Small intestine (tissue), 7 donors: ENCODE results near the gene CPNE8. TPM values are rescaled to one million over a fixed set of nuclear protein-coding genes. Genes with fewer than 3 reads are reported as not detected.

Source experiments
- DNase-seq, 2 donors: peaks; one replicate each; pipeline versions ENCODE4 v3.0.0 to v3.0.0-alpha.2; 2013
- FAIRE-seq: peaks from 2 replicates; lab custom pipeline; 2012; peaks lifted over from hg19 to GRCh38; lab: Jason Lieb, UNC
- H3K27ac ChIP-seq, 3 donors: one replicate each; pipeline ENCODE4 v1.5.1; 2013; ENCODE audit warnings: low read length in 2 of 3, mild to moderate bottlenecking in 2 of 3, control low read depth in 1 of 3, inconsistent platforms in 1 of 3, low read depth in 1 of 3, moderate library complexity in 1 of 3
- H3K27me3 ChIP-seq, 3 donors: one replicate each; pipeline ENCODE4 v1.6.1; 2013; ENCODE audit warnings: low read length in 3 of 3, inconsistent platforms in 1 of 3; ENCODE audit not compliant: control insufficient read depth in 3 of 3, insufficient read depth in 3 of 3
- H3K36me3 ChIP-seq, 3 donors: one replicate each; pipeline ENCODE4 v1.6.1; 2013; ENCODE audit warnings: low read length in 3 of 3, inconsistent platforms in 1 of 3, low read depth in 1 of 3, mild to moderate bottlenecking in 1 of 3, moderate library complexity in 1 of 3; ENCODE audit not compliant: control insufficient read depth in 3 of 3, insufficient read depth in 2 of 3
- H3K4me1 ChIP-seq, 3 donors: one replicate each; pipeline ENCODE4 v1.6.1; 2013; ENCODE audit warnings: low read length in 2 of 3, inconsistent platforms in 1 of 3, low read depth in 1 of 3, mild to moderate bottlenecking in 1 of 3, moderate library complexity in 1 of 3; ENCODE audit not compliant: control insufficient read depth in 3 of 3, insufficient read depth in 2 of 3
- H3K4me3 ChIP-seq, 3 donors: one replicate each; pipeline ENCODE4 v1.5.1; 2013; ENCODE audit warnings: low read length in 3 of 3, control low read depth in 1 of 3, inconsistent platforms in 1 of 3, low read depth in 1 of 3, mild to moderate bottlenecking in 1 of 3, moderate library complexity in 1 of 3
- H3K9me3 ChIP-seq, 2 donors: one replicate each; pipeline ENCODE4 v1.6.1; 2013; ENCODE audit warnings: low read depth in 1 of 2, low read length in 1 of 2; ENCODE audit not compliant: control insufficient read depth in 2 of 2, insufficient read depth in 1 of 2
- WGBS, 3 donors: extraction: QIAGEN DNeasy Blood & Tissue Kit; methylation state at CpG; one replicate each; pipeline ENCODE4 v1.1.7; 2013; 5-methylcytosine and 5-hydroxymethylcytosine counted together
- polyA plus RNA-seq, 4 donors: library from polyadenylated mRNA; stranded (reverse) in 3 of 4; unstranded in 1 of 4; fragments of 200-250 nt in 3 of 4; fragments of 120-200 nt in 1 of 4; gene quantifications; one replicate each; pipeline versions ENCODE4 v1.2.1 to v1.2.3, GENCODE V29; 2013
- donor health status: healthy with polysubstance abuse.
- donor health status: control.
- donor health status: control.
- donor health status: Bipolar disorder and iron deficiency.
- donor health status: healthy.

CPNE8 gene
- polyA plus RNA-seq, 4 donors: 0.22 to 8.4 (median 3.1) TPM

GRCh38 chr12:38875586-38876228, 29.7 kb downstream of the CPNE8 start:
- Histone ChIP-seq H3K36me3 (no peaks in the 10 kb centered on the region), H3K9me3 (peaks cover 0 to 4% of the 10 kb centered on the region in 2 donors), H3K4me1 (no peaks in the 10 kb centered on the region), H3K27me3 (no peaks in the 10 kb centered on the region), H3K4me3 (no peak overlapping the region), H3K27ac (no peak overlapping the region)
- WGBS, 3 donors: 73 to 85% (median 78%) methylated on average over 3 of the region's 3 CpGs
- DNase-seq (no peak), FAIRE-seq (no peak)

GRCh38 chr12:38872561-38872960, 32.8 kb downstream of the CPNE8 start:
- Histone ChIP-seq H3K27ac (no peak overlapping the region), H3K9me3 (no peaks in the 10 kb centered on the region), H3K4me1 (no peaks in the 10 kb centered on the region), H3K27me3 (no peaks in the 10 kb centered on the region), H3K4me3 (no peak overlapping the region), H3K36me3 (no peaks in the 10 kb centered on the region)
- peak; percentile 19 for FAIRE-seq
- no peak for DNase-seq

- FAIRE-seq (no peak), DNase-seq (no peak)
- Histone ChIP-seq H3K27me3 (no peaks in the 10 kb centered on the region), H3K27ac (no peak overlapping the region), H3K4me1 (no peaks in the 10 kb centered on the region), H3K36me3 (no peaks in the 10 kb centered on the region), H3K9me3 (no peaks in the 10 kb centered on the region), H3K4me3 (no peak overlapping the region)
- 75 to 85% (median 75%) methylated on average over 2 of the region's 2 CpGs for WGBS, 3 donors
Measured at GRCh38 chr12:38872156-38872555, 33.2 kb downstream of the CPNE8 start.

- DNase-seq (no peak), FAIRE-seq (no peak)
- no peaks in the 10 kb centered on the region for H3K27me3 ChIP-seq
- H3K36me3 ChIP-seq: no peaks in the 10 kb centered on the region
- no peak overlapping the region for H3K27ac ChIP-seq
- no peaks in the 10 kb centered on the region for H3K9me3 ChIP-seq
- H3K4me1 ChIP-seq: no peaks in the 10 kb centered on the region
- no peak overlapping the region for H3K4me3 ChIP-seq
Measured at GRCh38 chr12:38869036-38869435, 36.4 kb downstream of the CPNE8 start.

- 84 to 96% (median 91%) methylated on average over 1 of the region's 1 CpG for WGBS, 3 donors
- no peaks in the 10 kb centered on the region for H3K9me3 ChIP-seq
- H3K36me3 ChIP-seq: no peaks in the 10 kb centered on the region
- no peak for FAIRE-seq
- no peak overlapping the region for H3K4me3 ChIP-seq
- H3K4me1 ChIP-seq: no peaks in the 10 kb centered on the region
- DNase-seq: no peak
- no peak overlapping the region for H3K27ac ChIP-seq
- H3K27me3 ChIP-seq: no peaks in the 10 kb centered on the region
Measured at GRCh38 chr12:38850461-38850860, 54.9 kb downstream of the CPNE8 start.

GRCh38 chr12:38847247-38847646, 58.1 kb downstream of the CPNE8 start:
- H3K4me1 ChIP-seq: no peaks in the 10 kb centered on the region
- H3K27me3 ChIP-seq: no peaks in the 10 kb centered on the region
- FAIRE-seq (no peak), DNase-seq (no peak)
- H3K27ac ChIP-seq: no peak overlapping the region
- no peaks in the 10 kb centered on the region for H3K9me3 ChIP-seq
- no peaks in the 10 kb centered on the region for H3K36me3 ChIP-seq
- 66 to 75% (median 67%) methylated on average over 2 of the region's 2 CpGs for WGBS, 3 donors
- H3K4me3 ChIP-seq: no peak overlapping the region

- Histone ChIP-seq H3K27ac (no peak overlapping the region), H3K4me3 (no peak overlapping the region), H3K27me3 (no peaks in the 10 kb centered on the region), H3K36me3 (no peaks in the 10 kb centered on the region), H3K4me1 (no peaks in the 10 kb centered on the region), H3K9me3 (no peaks in the 10 kb centered on the region)
- FAIRE-seq (no peak), DNase-seq (no peak)
- WGBS, 3 donors: 37 to 75% (median 37%) methylated on average over 4 of the region's 4 CpGs
Measured at GRCh38 chr12:38844267-38844666, 61.1 kb downstream of the CPNE8 start.

GRCh38 chr12:38838056-38838850, 67.1 kb downstream of the CPNE8 start:
- H3K27me3 ChIP-seq: no peaks in the 10 kb centered on the region
- H3K4me1 ChIP-seq: peaks cover 0 to 4% (median 0%) of the 10 kb centered on the region in 3 donors
- 75 to 83% (median 78%) methylated on average over 2 of the region's 2 CpGs for WGBS, 3 donors
- FAIRE-seq (no peak), DNase-seq (peak in 1 of 2 donors; percentile 60)
- H3K4me3 ChIP-seq: no peak overlapping the region
- no peaks in the 10 kb centered on the region for H3K9me3 ChIP-seq
- H3K27ac ChIP-seq: no peak overlapping the region
- no peaks in the 10 kb centered on the region for H3K36me3 ChIP-seq
